Activated CD4-positive, alpha-beta memory T cell treated with anti-CD3 and anti-CD28 coated beads for 36 hours (primary cell): ENCODE results near the gene IL17RE. TPM values are rescaled to one million over a fixed set of nuclear protein-coding genes. Genes with fewer than 3 reads are reported as not detected.
A peak's percentile ranks its signal among the peaks of the same experiment; 100 is the strongest.

Experiments used
- CTCF ChIA-PET: fragments of 350-600 bp; sonication (Branson Sonifier 250); formaldehyde crosslinking; loops from one replicate; lab custom pipeline; 2021; ENCODE audit warnings: antibody characterized with exemption, inconsistent platforms; lab: Charles Lee
- POLR2A ChIA-PET: fragments of 350-600 bp; sonication (Branson Sonifier 250); formaldehyde crosslinking; loops from one replicate; lab custom pipeline; 2021; ENCODE audit warnings: antibody characterized with exemption; lab: Charles Lee
- DNase-seq: peaks from one replicate; pipeline ENCODE4 v3.0.0-alpha.2; 2020
- H3K27ac Mint-ChIP-seq: one replicate; pipeline ENCODE4 v1.8.0; 2021; ENCODE audit warnings: mixed read lengths
- H3K27me3 Mint-ChIP-seq: one replicate; pipeline ENCODE4 v1.8.0; 2021; ENCODE audit warnings: mixed read lengths
- H3K36me3 Mint-ChIP-seq: one replicate; pipeline ENCODE4 v1.8.0; 2021; ENCODE audit warnings: mixed read lengths
- H3K4me1 Mint-ChIP-seq: one replicate; pipeline ENCODE4 v1.8.0; 2021; ENCODE audit warnings: low read depth, mixed read lengths
- H3K4me3 Mint-ChIP-seq: one replicate; pipeline ENCODE4 v1.8.0; 2021; ENCODE audit warnings: mild to moderate bottlenecking, mixed read lengths
- H3K9me3 Mint-ChIP-seq: one replicate; pipeline ENCODE4 v1.8.0; 2021; ENCODE audit warnings: mixed read lengths
- intact Hi-C: fragments of 100-400 bp; cut with micrococcal nuclease; formaldehyde crosslinking; loops from one replicate; pipeline ENCODE4 v1.15.1; 2023
- total RNA-seq, 2 experiments: library from RNA; stranded (reverse); gene quantifications; one replicate each; pipeline ENCODE4 v1.2.3, GENCODE V29; 2021

IL17RE gene
- total RNA-seq, 2 experiments from 2014 or later: 1.8 to 1.9 TPM

- ChIA-PET POLR2A (interaction anchor here (0.8 to 1.8 kb wide), 4 partner anchors 10 to 21 kb away, joined by 3 to 4 read pairs (median 4); no protein-coding TSS in a partner anchor), CTCF (interaction anchor here (0.8 to 6.8 kb wide), 3 partner anchors 7 to 63 kb away, joined by 3 to 54 read pairs (median 3); partner anchors contain the start of gene CRELD1)
- intact Hi-C loops: no loop called here
- DNase-seq: no peak
- no peak overlapping the region for H3K4me3 Mint-ChIP-seq
- peaks cover 2% of the 10 kb centered on the region for H3K27me3 Mint-ChIP-seq
- peaks cover 37% of the 10 kb centered on the region for H3K4me1 Mint-ChIP-seq
- H3K9me3 Mint-ChIP-seq: peaks cover 3% of the 10 kb centered on the region
- peaks cover 3% of the 10 kb centered on the region for H3K36me3 Mint-ChIP-seq
- no peak overlapping the region for H3K27ac Mint-ChIP-seq
These were observed 9.2 kb downstream of the IL17RE start for GRCh38 chr3:9911863-9912262.

- ChIA-PET CTCF (interaction anchor here (0.8 to 6.8 kb wide), 4 partner anchors 8 to 70 kb away, joined by 3 to 54 read pairs (median 3); partner anchors contain the start of gene CRELD1), POLR2A (interaction anchor here (0.6 to 1.8 kb wide), 6 partner anchors 10 to 104 kb away, joined by 3 to 4 read pairs (median 3); partner anchors contain the start of gene CRELD1)
- H3K27me3 Mint-ChIP-seq: peaks cover 2% of the 10 kb centered on the region
- intact Hi-C loops: no loop called here
- peak; percentile 42 for DNase-seq
- H3K9me3 Mint-ChIP-seq: peaks cover 3% of the 10 kb centered on the region
- H3K4me3 Mint-ChIP-seq: no peak overlapping the region
- H3K27ac Mint-ChIP-seq: peak overlapping the region; percentile 29
- H3K4me1 Mint-ChIP-seq: peaks cover 37% of the 10 kb centered on the region
- peaks cover 3% of the 10 kb centered on the region for H3K36me3 Mint-ChIP-seq
These were observed 9.8 kb downstream of the IL17RE start for GRCh38 chr3:9912294-9912935.

GRCh38 chr3:9913601-9914000 lies 11.0 kb downstream of the IL17RE start:
- peaks cover 2% of the 10 kb centered on the region for H3K27me3 Mint-ChIP-seq
- intact Hi-C loops: no loop called here
- H3K9me3 Mint-ChIP-seq: peaks cover 3% of the 10 kb centered on the region
- no peak for DNase-seq
- H3K4me1 Mint-ChIP-seq: peaks cover 37% of the 10 kb centered on the region
- no peak overlapping the region for H3K27ac Mint-ChIP-seq
- CTCF ChIA-PET: interaction anchor here (0.8 to 6.8 kb wide), 6 partner anchors 11 to 350 kb away, joined by 3 to 54 read pairs (median 3); partner anchors contain the start of genes CRELD1 and IL17RE
- POLR2A ChIA-PET: interaction anchor here (0.9 to 1.8 kb wide), 2 partner anchors 18 to 19 kb away, joined by 4 read pairs; no protein-coding TSS in a partner anchor
- peaks cover 3% of the 10 kb centered on the region for H3K36me3 Mint-ChIP-seq
- H3K4me3 Mint-ChIP-seq: no peak overlapping the region

- ChIA-PET CTCF (interaction anchor here (0.8 to 6.8 kb wide), 5 partner anchors 11 to 350 kb away, joined by 3 to 54 read pairs (median 3); partner anchors contain the start of genes CRELD1 and IL17RE), POLR2A (interaction anchor here (0.9 kb wide), 1 partner anchor 18 kb away, joined by 4 read pairs; no protein-coding TSS in a partner anchor)
- Mint-ChIP-seq H3K4me1 (peaks cover 35% of the 10 kb centered on the region), H3K9me3 (peaks cover 3% of the 10 kb centered on the region), H3K36me3 (peaks cover 3% of the 10 kb centered on the region), H3K27ac (no peak overlapping the region), H3K27me3 (peaks cover 2% of the 10 kb centered on the region), H3K4me3 (no peak overlapping the region)
- no peak for DNase-seq
- intact Hi-C loops: no loop called here
These were observed 11.4 kb downstream of the IL17RE start for GRCh38 chr3:9914011-9914410.

GRCh38 chr3:9914559-9915253 lies 12.1 kb downstream of the IL17RE start:
- peaks cover 2% of the 10 kb centered on the region for H3K27me3 Mint-ChIP-seq
- peaks cover 3% of the 10 kb centered on the region for H3K36me3 Mint-ChIP-seq
- peaks cover 28% of the 10 kb centered on the region for H3K4me1 Mint-ChIP-seq
- CTCF ChIA-PET: interaction anchor here (0.9 to 6.8 kb wide), 4 partner anchors 12 to 349 kb away, joined by 3 to 54 read pairs (median 4); partner anchors contain the start of genes CRELD1 and IL17RE
- no peak overlapping the region for H3K27ac Mint-ChIP-seq
- no peak for DNase-seq
- H3K9me3 Mint-ChIP-seq: peaks cover 3% of the 10 kb centered on the region
- intact Hi-C loops: loop anchor here (5.0 kb wide), 1 partner anchor 107 kb away; no protein-coding TSS in a partner anchor
- POLR2A ChIA-PET: interaction anchor here (0.9 kb wide), 1 partner anchor 18 kb away, joined by 4 read pairs; no protein-coding TSS in a partner anchor
- H3K4me3 Mint-ChIP-seq: peak overlapping the region; percentile 65

- peaks cover 2% of the 10 kb centered on the region for H3K27me3 Mint-ChIP-seq
- POLR2A ChIA-PET: interaction anchor here (1.2 to 1.7 kb wide), 2 partner anchors 17 to 37 kb away, joined by 4 to 8 read pairs; partner anchors contain the start of gene PRRT3
These were observed 12.8 kb downstream of the IL17RE start for GRCh38 chr3:9915254-9916141.

GRCh38 chr3:9916346-9916733 lies 13.7 kb downstream of the IL17RE start:
- H3K27ac Mint-ChIP-seq: no peak overlapping the region
- POLR2A ChIA-PET: interaction anchor here (1.2 to 1.7 kb wide), 2 partner anchors 16 to 36 kb away, joined by 4 to 8 read pairs; partner anchors contain the start of gene PRRT3
- no peak for DNase-seq
- H3K4me1 Mint-ChIP-seq: peaks cover 20% of the 10 kb centered on the region
- CTCF ChIA-PET: interaction anchor here (0.6 to 6.8 kb wide), 2 partner anchors 12 to 16 kb away, joined by 5 to 54 read pairs; partner anchors contain the start of gene CRELD1
- H3K36me3 Mint-ChIP-seq: peaks cover 3% of the 10 kb centered on the region
- intact Hi-C loops: loop anchor here (2.0 to 5.0 kb wide), 3 partner anchors 14 to 109 kb away; partner anchors contain the start of genes CRELD1 and IL17RE
- H3K4me3 Mint-ChIP-seq: peak overlapping the region; percentile 38
- H3K9me3 Mint-ChIP-seq: peaks cover 3% of the 10 kb centered on the region
- peaks cover 2% of the 10 kb centered on the region for H3K27me3 Mint-ChIP-seq

More at GRCh38 chr3:9915254-9916141, 12.8 kb downstream of the IL17RE start:
- Mint-ChIP-seq H3K9me3 (peaks cover 3% of the 10 kb centered on the region), H3K4me3 (peak overlapping the region; percentile 65), H3K4me1 (peaks cover 23% of the 10 kb centered on the region), H3K27ac (no peak overlapping the region), H3K36me3 (peaks cover 3% of the 10 kb centered on the region)
- intact Hi-C loops: loop anchor here (2.0 to 5.0 kb wide), 3 partner anchors 13 to 108 kb away; partner anchors contain the start of genes CRELD1 and IL17RE
- peak; percentile 58 for DNase-seq
- CTCF ChIA-PET: interaction anchor here (0.7 to 6.8 kb wide), 3 partner anchors 17 to 69 kb away, joined by 3 to 54 read pairs (median 3); partner anchors contain the start of gene CRELD1

GRCh38 chr3:9916734-9917680 lies 14.4 kb downstream of the IL17RE start, which contains the start of gene IL17RC:
IL17RC (plus strand) TSS chr3:9917098; CDS start chr3:9917316, 218 bp downstream.
- Mint-ChIP-seq H3K27me3 (peaks cover 2% of the 10 kb centered on the region), H3K9me3 (peaks cover 3% of the 10 kb centered on the region), H3K4me3 (peak within 1 kb of the TSS; percentile 65), H3K36me3 (peaks cover 3% of the 10 kb centered on the region), H3K27ac (no peak within 1 kb of the TSS), H3K4me1 (peaks cover 18% of the 10 kb centered on the region)
- ChIA-PET CTCF (interaction anchor here (0.6 to 6.8 kb wide), 4 partner anchors 9 to 136 kb away, joined by 4 to 54 read pairs (median 4); partner anchors contain the start of gene CRELD1), POLR2A (interaction anchor here (1.7 kb wide), 1 partner anchor 16 kb away, joined by 8 read pairs; no protein-coding TSS in a partner anchor)
- peak; percentile 58 for DNase-seq
- intact Hi-C loops: loop anchor here (2.0 to 5.0 kb wide), 3 partner anchors 14 to 110 kb away; partner anchors contain the start of genes CRELD1 and IL17RE

GRCh38 chr3:9917820-9918219 lies 15.2 kb downstream of the IL17RE start:
- ChIA-PET CTCF (no interaction called here), POLR2A (no interaction called here)
- Mint-ChIP-seq H3K4me3 (no peak overlapping the region), H3K9me3 (no peaks in the 10 kb centered on the region), H3K27me3 (no peaks in the 10 kb centered on the region), H3K27ac (no peak overlapping the region), H3K4me1 (peaks cover 11% of the 10 kb centered on the region), H3K36me3 (no peaks in the 10 kb centered on the region)
- DNase-seq: no peak
- intact Hi-C loops: loop anchor here (2.0 to 5.0 kb wide), 3 partner anchors 15 to 111 kb away; partner anchors contain the start of genes CRELD1 and IL17RE
